Naive thymus-derived CD8-positive, alpha-beta T cell (primary cell): ENCODE results near the gene CYP1A2. TPM values are rescaled to one million over a fixed set of nuclear protein-coding genes. Genes with fewer than 3 reads are reported as not detected.

ENCODE experiments used
- ATAC-seq, 2 donors: fragments of 150-1000 bp; cut with Tn5 transposase in 1 of 2; sonication (Bioruptor Pico), chemical (Tn5 transposase) in 1 of 2; 1 replicate in 1 of 2; 2 replicates in 1 of 2; pipeline ENCODE4 v1.10.0; 2021; ENCODE audit warnings: mild to moderate bottlenecking in 2 of 2, moderate library complexity in 2 of 2
- POLR2A ChIA-PET: fragments of 350-600 bp; sonication (Branson Sonifier 250); formaldehyde crosslinking; loops from one replicate; lab custom pipeline; 2021; ENCODE audit warnings: antibody characterized with exemption; lab: Charles Lee
- DNase-seq, 10 donors: peaks; one replicate each; pipeline versions ENCODE4 v3.0.0 to v3.0.0-alpha.2; 2020 to 2022
- H3K27ac Mint-ChIP-seq, 10 donors: one replicate each; pipeline ENCODE4 v1.8.0; 2020 to 2022; ENCODE audit warnings: mild to moderate bottlenecking in 10 of 10, mixed read lengths in 10 of 10, moderate library complexity in 4 of 10, inconsistent platforms in 1 of 10
- H3K27me3 Mint-ChIP-seq, 5 donors: one replicate each; pipeline ENCODE4 v1.8.0; 2021 to 2022; ENCODE audit warnings: mixed read lengths in 5 of 5
- H3K36me3 Mint-ChIP-seq, 3 donors: one replicate each; pipeline ENCODE4 v1.8.0; 2020 to 2022; ENCODE audit warnings: mixed read lengths in 3 of 3, mild to moderate bottlenecking in 2 of 3, inconsistent platforms in 1 of 3
- H3K4me1 Mint-ChIP-seq, 4 donors: one replicate each; pipeline ENCODE4 v1.8.0; 2021 to 2022; ENCODE audit warnings: mixed read lengths in 4 of 4
- H3K4me3 Mint-ChIP-seq, 10 donors: one replicate each; pipeline ENCODE4 v1.8.0; 2020 to 2022; ENCODE audit warnings: mild to moderate bottlenecking in 10 of 10, mixed read lengths in 10 of 10, moderate library complexity in 6 of 10, inconsistent platforms in 1 of 10
- H3K9me3 Mint-ChIP-seq, 9 donors: one replicate each; pipeline ENCODE4 v1.8.0; 2020 to 2022; ENCODE audit warnings: mixed read lengths in 9 of 9, mild to moderate bottlenecking in 3 of 9, inconsistent platforms in 1 of 9, moderate library complexity in 1 of 9
- microRNA-seq: library from miRNA; unstranded; fragments of <30 nt; microRNA quantifications from one replicate; pipeline ENCODE4 v1.2.0, GENCODE V29; 2022; ENCODE audit warnings: borderline microRNAs expressed
- polyA plus RNA-seq, 3 donors: library from polyadenylated mRNA; unstranded; fragments of 300-500 nt; fragmentation: Illumina TruSeq; gene quantifications; one replicate each; pipeline ENCODE4 v1.2.3, GENCODE V29; 2021
- total RNA-seq, 8 experiments: library from RNA in 2 of 8; stranded (reverse) in 2 of 8; gene quantifications; one replicate each; pipeline ENCODE4 v1.2.3 and lab custom pipeline; 2021 to 2026

The CYP1A2 gene
- total and polyA plus RNA-seq, 5 experiments from 2014 or later, result not detected

GRCh38 chr15:74802290-74802689 is 53.6 kb downstream of the CYP1A2 start:
- ATAC-seq (no peak), DNase-seq (no peak)
- no peaks in the 10 kb centered on the region for H3K9me3 Mint-ChIP-seq
- H3K27ac Mint-ChIP-seq, result no peak overlapping the region
- H3K27me3 Mint-ChIP-seq, result no peaks in the 10 kb centered on the region
- H3K4me1 Mint-ChIP-seq, result peaks cover 26 to 48% (median 45%) of the 10 kb centered on the region in 4 donors
- no peak overlapping the region for H3K4me3 Mint-ChIP-seq
- POLR2A ChIA-PET, result interaction anchor here (32.7 kb wide), 1 partner anchor 19 kb away, joined by 1300 read pairs; the partner anchor contains the start of gene CSK
- peaks cover 0 to 55% (median 0%) of the 10 kb centered on the region in 3 donors for H3K36me3 Mint-ChIP-seq

GRCh38 chr15:74802862-74803447 is 54.3 kb downstream of the CYP1A2 start:
- POLR2A ChIA-PET, result interaction anchor here (32.7 kb wide), 1 partner anchor 20 kb away, joined by 1300 read pairs; the partner anchor contains the start of gene CSK
- peaks cover 26 to 47% (median 45%) of the 10 kb centered on the region in 4 donors for H3K4me1 Mint-ChIP-seq
- no peak for ATAC-seq
- H3K4me3 Mint-ChIP-seq, result no peak overlapping the region
- H3K36me3 Mint-ChIP-seq, result peaks cover 0 to 54% (median 0%) of the 10 kb centered on the region in 3 donors
- DNase-seq, result no peak
- H3K27ac Mint-ChIP-seq, result peak overlapping the region in 2 of 10 donors; percentile 31 to 86
- H3K9me3 Mint-ChIP-seq, result no peaks in the 10 kb centered on the region
- H3K27me3 Mint-ChIP-seq, result no peaks in the 10 kb centered on the region

GRCh38 chr15:74804935-74805334 is 56.3 kb downstream of the CYP1A2 start:
- no peaks in the 10 kb centered on the region for H3K9me3 Mint-ChIP-seq
- no peak for ATAC-seq

More at GRCh38 chr15:74804935-74805334, 56.3 kb downstream of the CYP1A2 start:
- Mint-ChIP-seq H3K27ac (peak overlapping the region; percentile 27 to 91 (median 78)), H3K4me3 (no peak overlapping the region), H3K27me3 (no peaks in the 10 kb centered on the region), H3K36me3 (peaks cover 0 to 40% (median 0%) of the 10 kb centered on the region in 3 donors), H3K4me1 (peaks cover 32 to 46% (median 40%) of the 10 kb centered on the region in 4 donors)
- POLR2A ChIA-PET, result interaction anchor here (1.2 to 32.7 kb wide), 2 partner anchors 22 to 154 kb away, joined by 3 to 1300 read pairs; partner anchors contain the start of gene CSK
- DNase-seq, result no peak

Small RNA genes lying within 50 kb of the gene (microRNA-seq; reads per million reads assigned to microRNA genes)
- not detected for gene MIR4513

Other genes with a start within 250 kb of the CYP1A2 start
- gene ARID3B, start 207.6 kb upstream of the CYP1A2 start, total RNA-seq, result 10 to 100 TPM; 35.8 to 37.8 TPM
- gene ARID3B, start 207.6 kb upstream of the CYP1A2 start, polyA plus RNA-seq, result 10 to 100 TPM in 1 of 3 donors, 1 to 10 TPM in 2; 4.0 to 13.2 (median 7.5) TPM
- 100 to 1,000 TPM; 223 to 227 TPM for gene CLK3, start 133.0 kb upstream of the CYP1A2 start, total RNA-seq
- 10 to 100 TPM; 49.0 to 92.8 (median 55.1) TPM for gene CLK3, start 133.0 kb upstream of the CYP1A2 start, polyA plus RNA-seq
- gene EDC3, start 52.8 kb upstream of the CYP1A2 start, total RNA-seq, result 10 to 100 TPM; 38.6 to 41.2 TPM
- 10 to 100 TPM; 29.3 to 35.2 (median 33.9) TPM for gene EDC3, start 52.8 kb upstream of the CYP1A2 start, polyA plus RNA-seq
- under 1 TPM; 0.18 to 0.27 TPM for gene CYP1A1, start 23.3 kb upstream of the CYP1A2 start, total RNA-seq
- not detected for gene CYP1A1, start 23.3 kb upstream of the CYP1A2 start, polyA plus RNA-seq
- gene CSK, start 33.2 kb downstream of the CYP1A2 start, total RNA-seq, result 100 to 1,000 TPM; 220 TPM
- 100 to 1,000 TPM in 1 of 3 donors, 10 to 100 TPM in 2; 70.8 to 124 (median 79.8) TPM for gene CSK, start 33.2 kb downstream of the CYP1A2 start, polyA plus RNA-seq
- gene LMAN1L, start 64.0 kb downstream of the CYP1A2 start, total RNA-seq, result under 1 TPM; 0.57 to 0.80 TPM
- not detected for gene LMAN1L, start 64.0 kb downstream of the CYP1A2 start, polyA plus RNA-seq
- gene CPLX3, start 77.8 kb downstream of the CYP1A2 start, total RNA-seq, result under 1 TPM; 0.39 to 0.44 TPM
- not detected for gene CPLX3, start 77.8 kb downstream of the CYP1A2 start, polyA plus RNA-seq
- gene ULK3, start 94.3 kb downstream of the CYP1A2 start, total RNA-seq, result 10 to 100 TPM; 82.8 to 83.6 TPM
- gene ULK3, start 94.3 kb downstream of the CYP1A2 start, polyA plus RNA-seq, result 10 to 100 TPM; 16.3 to 32.2 (median 16.6) TPM
- gene SCAMP2, start 124.5 kb downstream of the CYP1A2 start, total RNA-seq, result 100 to 1,000 TPM; 113 to 117 TPM
- gene SCAMP2, start 124.5 kb downstream of the CYP1A2 start, polyA plus RNA-seq, result 100 to 1,000 TPM; 109 to 121 (median 119) TPM
- gene MPI, start 141.2 kb downstream of the CYP1A2 start, total RNA-seq, result 10 to 100 TPM; 74.3 to 77.4 TPM
- gene MPI, start 141.2 kb downstream of the CYP1A2 start, polyA plus RNA-seq, result 10 to 100 TPM; 80.5 to 85.6 (median 85.3) TPM
- 10 to 100 TPM; 80.2 to 91.5 TPM for gene FAM219B, start 158.0 kb downstream of the CYP1A2 start, total RNA-seq
- 10 to 100 TPM; 18.8 to 22.3 (median 20.7) TPM for gene FAM219B, start 158.0 kb downstream of the CYP1A2 start, polyA plus RNA-seq
- 10 to 100 TPM; 60.0 to 66.0 TPM for gene COX5A, start 189.2 kb downstream of the CYP1A2 start, total RNA-seq
- 100 to 1,000 TPM; 268 to 362 (median 276) TPM for gene COX5A, start 189.2 kb downstream of the CYP1A2 start, polyA plus RNA-seq
- 1 to 10 TPM; 3.8 to 4.1 TPM for gene RPP25, start 207.9 kb downstream of the CYP1A2 start, total RNA-seq
- 1 to 10 TPM; 2.8 to 4.3 (median 4.2) TPM for gene RPP25, start 207.9 kb downstream of the CYP1A2 start, polyA plus RNA-seq
- under 1 TPM; 0.23 to 0.36 TPM for gene SCAMP5, start 246.7 kb downstream of the CYP1A2 start, total RNA-seq
- under 1 TPM in 2 of 3 donors, not detected in 1; 0.09 to 0.19 TPM for gene SCAMP5, start 246.7 kb downstream of the CYP1A2 start, polyA plus RNA-seq